ENCODE measurements around the gene HHATL.
A peak's percentile ranks its signal among the peaks of the same experiment; 100 is the strongest.

HHATL gene

GRCh38 chr3:42663581-42664437 is 38.8 kb downstream of the HHATL start:
- DNase-seq: no peak

GRCh38 chr3:42662813-42663535 is 39.6 kb downstream of the HHATL start:
- no peak for DNase-seq

- no peak for DNase-seq
Measured at GRCh38 chr3:42662037-42662812, 40.4 kb downstream of the HHATL start.

GRCh38 chr3:42661593-42662022 is 41.0 kb downstream of the HHATL start:
- DNase-seq: no peak

- DNase-seq: no peak
Measured at GRCh38 chr3:42660898-42661297, 41.7 kb downstream of the HHATL start.

- DNase-seq: no peak
Measured at GRCh38 chr3:42660131-42660715, 42.4 kb downstream of the HHATL start.

- DNase-seq: no peak
Measured at GRCh38 chr3:42659451-42660130, 43.0 kb downstream of the HHATL start.

- no peak for DNase-seq
Measured at GRCh38 chr3:42658771-42659390, 43.7 kb downstream of the HHATL start.

GRCh38 chr3:42658091-42658770 is 44.4 kb downstream of the HHATL start:
- no peak for DNase-seq

GRCh38 chr3:42657675-42658074 is 44.9 kb downstream of the HHATL start:
- DNase-seq: no peak

GRCh38 chr3:42656680-42657610 is 45.7 kb downstream of the HHATL start:
- DNase-seq: no peak

GRCh38 chr3:42655980-42656679 is 46.5 kb downstream of the HHATL start:
- peak; percentile 54 for DNase-seq

GRCh38 chr3:42655331-42655888 is 47.2 kb downstream of the HHATL start:
- no peak for DNase-seq

GRCh38 chr3:42654331-42655201 is 48.0 kb downstream of the HHATL start:
- DNase-seq: peak; percentile 71

- DNase-seq: peak; percentile 36
Measured at GRCh38 chr3:42653560-42654330, 48.9 kb downstream of the HHATL start, which contains the start of gene ZBTB47. Gene ZBTB47 (plus strand): TSS chr3:42653697. CDS start chr3:42658356, 4,659 bp downstream.

GRCh38 chr3:42653303-42653559 is 49.4 kb downstream of the HHATL start:
- no peak for DNase-seq

All from fibroblast of skin of back (primary cell).